HG03196 (cell line): Measurements from ENCODE around the gene DPYSL5.
"Not testable (repeated sequence)": the region's sequence is repeated elsewhere in the genome, so short reads cannot be mapped to it uniquely, and the experiment has no call there.

ENCODE experiments used
- ATAC-seq: cut with Tn5 transposase; IDR thresholded peaks from one replicate; pipeline ENCODE4 v1.9.1; 2021; ENCODE audit not compliant: unreplicated experiment

DPYSL5 gene, protein sequence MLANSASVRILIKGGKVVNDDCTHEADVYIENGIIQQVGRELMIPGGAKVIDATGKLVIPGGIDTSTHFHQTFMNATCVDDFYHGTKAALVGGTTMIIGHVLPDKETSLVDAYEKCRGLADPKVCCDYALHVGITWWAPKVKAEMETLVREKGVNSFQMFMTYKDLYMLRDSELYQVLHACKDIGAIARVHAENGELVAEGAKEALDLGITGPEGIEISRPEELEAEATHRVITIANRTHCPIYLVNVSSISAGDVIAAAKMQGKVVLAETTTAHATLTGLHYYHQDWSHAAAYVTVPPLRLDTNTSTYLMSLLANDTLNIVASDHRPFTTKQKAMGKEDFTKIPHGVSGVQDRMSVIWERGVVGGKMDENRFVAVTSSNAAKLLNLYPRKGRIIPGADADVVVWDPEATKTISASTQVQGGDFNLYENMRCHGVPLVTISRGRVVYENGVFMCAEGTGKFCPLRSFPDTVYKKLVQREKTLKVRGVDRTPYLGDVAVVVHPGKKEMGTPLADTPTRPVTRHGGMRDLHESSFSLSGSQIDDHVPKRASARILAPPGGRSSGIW

DNA sequence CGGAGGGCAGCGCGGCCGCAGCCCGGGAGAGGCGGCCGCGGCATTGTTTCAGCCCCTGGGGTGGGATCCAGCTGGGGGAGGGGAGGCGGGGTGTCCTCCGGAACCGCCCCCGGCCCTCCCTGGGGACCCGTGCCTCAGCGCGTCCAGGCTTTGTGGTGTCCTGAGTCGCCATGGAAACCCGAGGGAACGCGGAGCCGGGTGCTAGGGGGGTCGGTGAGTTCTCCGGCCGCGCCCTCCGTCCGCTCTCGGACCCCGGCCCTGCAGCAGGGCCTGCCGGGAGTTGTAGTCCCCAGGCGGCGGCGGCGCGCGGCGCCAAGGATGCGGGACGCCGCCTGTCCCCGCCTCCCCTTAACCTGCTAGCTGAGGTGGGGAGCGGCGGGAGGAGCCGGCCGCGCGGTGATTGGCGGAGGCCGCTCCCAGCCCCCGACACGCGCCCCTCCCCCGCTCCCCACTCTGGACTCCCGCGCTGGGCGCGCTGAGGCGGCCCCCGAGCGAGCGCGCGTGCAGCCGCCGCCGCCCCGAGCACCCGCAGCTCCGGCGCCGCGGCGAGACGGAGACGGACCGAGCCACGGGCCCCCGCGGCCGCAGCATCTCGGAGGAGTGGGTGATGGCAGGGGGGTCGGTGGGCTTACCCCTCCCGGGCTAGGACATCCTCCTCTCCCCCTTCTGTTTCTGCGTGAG lies at the start of gene DPYSL5:
TSS of gene DPYSL5 (plus strand) at position 478 of the 681 bp plus-strand sequence. CDS start 50,368 bp downstream, outside the sequence.
- ATAC-seq = no peak

DNA sequence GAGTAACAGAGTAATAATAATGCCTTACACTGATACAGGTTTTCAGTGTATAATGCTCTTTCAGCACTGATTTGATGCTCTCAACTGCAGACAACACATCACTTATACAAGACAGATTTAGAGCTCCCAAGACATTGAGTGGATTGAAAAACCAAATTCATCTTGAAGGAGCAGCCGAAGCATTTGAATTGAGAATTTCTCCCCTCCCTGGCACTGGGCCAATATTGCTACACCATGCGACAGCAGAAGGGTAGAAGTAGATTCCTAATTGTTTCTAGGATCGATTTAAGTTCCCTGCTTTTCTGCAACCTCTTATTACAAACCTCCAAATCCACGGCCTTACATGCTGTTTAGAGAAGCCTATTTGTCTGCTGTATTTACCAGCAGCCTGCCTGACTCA lies 46.6 kb upstream of the DPYSL5 start:
- ATAC-seq = no peak

- ATAC-seq = no peak
These were observed 46.1 kb upstream of the DPYSL5 start for GRCh38 chr2:26801796-26802195.

DNA sequence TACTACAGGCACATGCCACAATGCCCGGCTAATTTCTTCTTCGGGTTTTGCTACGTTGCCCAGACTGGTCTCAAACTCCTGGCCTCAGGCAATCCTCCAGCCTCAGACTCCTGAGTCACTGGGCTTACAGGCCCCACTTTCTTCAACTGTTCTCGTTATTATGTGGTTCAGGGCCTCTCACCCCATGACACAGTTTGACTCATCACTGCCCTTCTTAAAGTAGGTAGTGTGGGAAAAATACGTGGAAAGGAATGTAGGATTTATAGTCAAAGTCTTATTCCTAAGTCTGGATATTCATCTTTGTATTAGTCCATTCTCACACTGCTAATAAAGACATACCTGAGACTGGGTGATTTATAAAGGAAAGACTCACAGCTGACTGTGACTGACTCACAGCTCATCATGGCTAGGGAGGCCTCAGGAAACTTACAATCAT lies 42.7 kb upstream of the DPYSL5 start:
- no peak for ATAC-seq

DNA sequence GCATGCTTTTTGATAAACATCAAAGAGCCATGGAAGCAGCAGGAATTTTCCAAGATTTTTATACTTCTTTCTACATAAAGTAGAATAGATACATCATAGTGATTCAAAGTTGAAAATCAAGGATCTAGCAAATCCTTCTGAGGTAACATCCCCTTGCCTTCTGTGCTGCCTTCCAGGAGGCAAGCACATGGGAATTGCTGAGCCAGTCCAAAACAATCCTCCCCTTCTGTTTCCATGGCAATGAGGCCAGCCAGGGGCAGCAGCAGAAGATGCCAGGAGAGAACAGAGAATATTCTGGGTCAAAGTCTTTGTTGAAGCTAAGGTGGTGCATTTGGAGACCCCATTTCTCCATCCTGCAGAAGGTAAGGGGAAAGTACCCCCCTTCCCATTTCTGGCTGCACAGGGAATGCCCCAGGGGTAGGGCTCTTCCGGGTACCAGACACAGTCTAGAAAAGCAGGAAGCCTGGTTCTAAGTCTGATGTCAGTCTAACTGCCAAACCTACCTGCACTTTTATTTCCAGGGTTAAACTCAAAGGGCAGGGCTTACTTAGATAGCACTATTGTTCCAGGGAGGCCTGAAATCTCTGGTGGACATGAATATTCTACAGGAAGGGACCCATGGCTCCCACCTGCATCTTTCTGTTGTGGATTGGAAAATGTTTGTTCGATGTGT lies 40.0 kb upstream of the DPYSL5 start:
- ATAC-seq = no peak

- no peak for ATAC-seq
These were observed 38.7 kb upstream of the DPYSL5 start for GRCh38 chr2:26809211-26809610.

DNA sequence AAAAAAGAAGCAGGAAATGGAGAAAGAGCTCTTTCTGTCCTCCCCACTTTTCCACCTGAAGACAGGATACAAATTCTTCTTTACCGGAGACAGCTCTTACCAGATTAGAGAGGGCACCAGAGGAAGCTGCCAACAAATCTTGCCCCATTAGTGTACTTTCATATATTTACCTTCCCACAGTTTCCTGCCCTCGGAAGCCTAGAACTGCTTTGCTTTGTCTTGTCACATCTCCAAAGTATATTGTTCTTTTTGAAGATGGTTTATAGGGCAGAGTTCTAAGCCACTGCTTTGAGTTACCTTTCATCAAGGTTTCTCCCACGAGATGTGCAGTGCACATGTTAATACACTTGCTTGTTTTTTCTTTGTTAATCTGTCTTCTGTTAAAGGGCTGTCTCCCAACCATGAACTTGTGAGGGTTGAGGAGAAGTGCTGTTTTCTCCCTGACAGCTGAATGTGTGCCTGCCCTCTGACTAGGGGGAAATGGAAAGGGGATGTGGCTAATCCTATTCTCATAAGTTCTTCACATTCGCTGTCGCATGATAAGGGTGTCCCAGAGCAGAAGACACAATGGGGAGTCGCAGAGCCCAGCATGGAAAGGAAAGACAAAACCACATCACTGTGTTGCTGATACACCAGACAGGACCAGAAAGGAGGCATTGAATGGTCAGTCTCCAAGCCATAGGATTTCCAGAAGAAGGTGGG lies 37.9 kb upstream of the DPYSL5 start:
- no peak for ATAC-seq

GRCh38 chr2:26811261-26811660 lies 36.7 kb upstream of the DPYSL5 start:
- no peak for ATAC-seq

DNA sequence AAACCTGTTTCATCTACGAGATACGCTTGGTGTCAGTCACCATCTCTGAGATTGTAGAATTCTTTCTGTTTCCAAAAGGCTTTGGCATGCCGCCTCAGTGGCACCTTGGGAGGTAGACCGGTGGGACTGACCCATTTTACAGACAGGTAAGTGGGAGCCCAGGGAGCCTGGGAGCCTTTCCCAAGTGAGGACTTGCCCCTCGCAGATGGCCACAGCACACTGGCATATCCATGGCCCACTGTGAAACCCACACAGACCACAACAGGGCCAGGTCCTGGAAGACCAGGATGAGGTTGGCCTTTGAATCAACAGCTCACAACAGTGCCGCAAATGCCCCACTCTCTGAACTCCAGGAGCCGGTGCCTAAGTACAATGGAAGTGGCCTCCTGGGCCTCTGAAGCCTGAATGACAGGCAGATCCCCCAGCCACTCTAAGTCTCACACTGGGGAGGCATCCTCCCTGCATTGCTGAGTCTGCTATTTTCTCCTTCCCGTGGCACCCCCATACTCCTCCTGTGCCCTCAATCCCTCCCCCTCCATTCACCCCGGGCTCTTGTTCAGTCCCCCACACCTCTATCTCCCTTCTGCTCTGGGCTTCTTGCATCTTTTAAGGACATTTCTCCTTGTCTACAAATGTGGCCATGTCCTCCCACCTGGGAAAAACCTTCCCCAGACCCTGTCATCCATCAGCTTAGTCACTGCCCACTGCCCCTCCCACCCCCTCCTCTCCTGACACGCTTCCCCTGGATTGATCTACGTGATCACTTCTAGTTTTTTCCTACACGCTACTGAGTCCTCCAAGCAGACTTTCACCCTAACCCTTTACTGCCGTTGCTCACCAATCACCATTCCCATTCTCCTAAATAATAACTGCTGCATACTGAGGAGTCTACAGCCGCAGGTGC lies 35.9 kb upstream of the DPYSL5 start:
- no peak for ATAC-seq

DNA sequence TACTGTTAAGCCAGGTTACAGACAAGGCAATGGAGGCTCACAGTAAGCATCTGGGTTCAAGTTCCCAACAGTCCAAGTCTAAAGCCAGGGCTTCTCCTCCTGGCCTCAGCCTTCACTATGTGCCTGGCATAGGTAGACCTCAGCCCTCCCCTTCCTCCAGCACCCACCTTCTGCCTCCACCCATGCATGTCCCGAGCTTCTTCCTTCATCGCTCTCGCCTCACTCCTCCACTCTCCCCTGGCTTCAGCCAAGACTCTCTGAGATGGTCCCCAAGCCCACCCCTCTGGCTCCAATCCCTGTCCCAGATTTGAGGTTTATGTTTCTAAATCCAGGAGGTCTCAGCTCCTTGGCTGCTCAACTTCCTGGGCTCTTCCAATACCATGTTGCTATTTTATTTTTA lies 35.2 kb upstream of the DPYSL5 start:
- no peak for ATAC-seq

- ATAC-seq = not testable (repeated sequence)
These were observed 33.7 kb upstream of the DPYSL5 start for GRCh38 chr2:26814072-26814765.

DNA sequence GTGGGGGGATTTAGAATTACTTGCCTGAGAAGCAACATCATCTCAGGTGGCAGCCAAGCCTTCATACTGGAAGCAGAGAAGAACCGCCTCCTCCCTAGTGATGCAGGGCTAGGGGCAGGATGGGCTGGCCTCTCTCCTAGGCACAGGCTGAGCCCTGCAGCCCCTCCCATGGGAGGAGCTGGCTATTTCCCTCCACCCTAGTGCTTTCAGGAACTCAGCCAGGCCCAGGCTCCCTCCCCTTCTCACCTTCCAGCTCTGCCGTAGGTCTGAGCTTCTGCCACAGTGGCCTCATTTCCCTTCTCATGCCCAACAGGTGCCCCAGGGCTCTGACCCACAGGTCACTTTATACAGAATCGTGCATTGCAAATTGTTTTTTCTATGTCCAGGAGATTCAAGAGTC lies 31.0 kb upstream of the DPYSL5 start:
- no peak for ATAC-seq

- ATAC-seq = no peak
These were observed 29.7 kb upstream of the DPYSL5 start for GRCh38 chr2:26818255-26818654.

DNA sequence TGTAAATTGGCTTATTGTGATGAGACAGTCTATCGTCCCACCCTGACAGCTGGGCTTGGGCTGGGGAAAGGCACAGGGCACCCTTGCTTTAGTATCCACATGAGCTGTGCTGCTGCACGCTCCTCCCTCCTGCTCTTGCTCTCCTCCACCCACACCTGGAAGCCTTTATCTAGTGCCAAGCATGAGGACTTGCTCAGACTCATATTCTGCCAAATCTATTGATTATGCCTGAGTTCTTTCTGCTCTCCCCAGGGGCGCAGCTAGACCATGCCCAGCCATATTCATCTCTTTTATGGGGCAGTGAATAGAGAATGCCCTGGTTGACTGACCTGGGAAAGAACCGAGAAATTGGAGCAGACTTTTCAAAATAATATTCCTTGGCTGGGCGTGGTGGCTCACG lies 29.0 kb upstream of the DPYSL5 start:
- ATAC-seq = no peak

DNA sequence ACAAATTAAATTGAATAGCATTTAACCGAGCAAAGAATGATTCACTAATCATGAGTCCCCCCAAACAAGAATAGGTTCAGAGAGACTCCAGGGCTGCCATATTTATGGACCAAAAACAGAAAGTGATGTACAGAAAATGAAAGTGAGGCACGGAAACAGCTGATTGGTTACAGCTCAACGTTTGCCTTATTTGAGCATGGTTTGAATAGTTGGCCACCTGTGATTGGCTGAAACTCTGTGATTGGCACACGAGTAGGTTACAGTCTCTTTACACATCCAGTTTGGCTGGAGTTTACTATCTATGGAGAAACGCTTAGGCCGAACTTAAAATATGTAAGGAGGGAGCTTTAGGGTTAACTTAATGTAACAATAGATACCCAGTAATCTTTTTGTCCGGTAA lies 27.0 kb upstream of the DPYSL5 start:
- ATAC-seq = no peak

DNA sequence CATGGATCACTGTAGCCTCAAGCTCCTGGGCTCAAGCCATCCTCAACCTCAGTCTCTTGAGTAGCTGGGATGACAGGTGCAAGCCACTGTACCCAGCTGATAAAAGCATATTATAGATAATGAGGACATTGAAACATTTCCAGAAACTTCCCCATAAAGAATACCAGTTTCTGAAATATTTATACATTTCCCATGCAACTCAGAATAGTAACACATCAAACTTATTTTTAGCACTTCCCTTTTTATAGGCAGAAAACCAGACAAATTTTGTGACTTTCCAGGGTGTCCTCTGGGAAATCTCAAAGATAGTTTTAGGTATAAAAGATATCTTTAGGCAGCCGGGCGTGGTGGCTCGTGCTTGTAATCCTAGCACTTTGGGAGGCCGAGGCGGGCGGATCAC lies 25.1 kb upstream of the DPYSL5 start:
- ATAC-seq = no peak

DNA sequence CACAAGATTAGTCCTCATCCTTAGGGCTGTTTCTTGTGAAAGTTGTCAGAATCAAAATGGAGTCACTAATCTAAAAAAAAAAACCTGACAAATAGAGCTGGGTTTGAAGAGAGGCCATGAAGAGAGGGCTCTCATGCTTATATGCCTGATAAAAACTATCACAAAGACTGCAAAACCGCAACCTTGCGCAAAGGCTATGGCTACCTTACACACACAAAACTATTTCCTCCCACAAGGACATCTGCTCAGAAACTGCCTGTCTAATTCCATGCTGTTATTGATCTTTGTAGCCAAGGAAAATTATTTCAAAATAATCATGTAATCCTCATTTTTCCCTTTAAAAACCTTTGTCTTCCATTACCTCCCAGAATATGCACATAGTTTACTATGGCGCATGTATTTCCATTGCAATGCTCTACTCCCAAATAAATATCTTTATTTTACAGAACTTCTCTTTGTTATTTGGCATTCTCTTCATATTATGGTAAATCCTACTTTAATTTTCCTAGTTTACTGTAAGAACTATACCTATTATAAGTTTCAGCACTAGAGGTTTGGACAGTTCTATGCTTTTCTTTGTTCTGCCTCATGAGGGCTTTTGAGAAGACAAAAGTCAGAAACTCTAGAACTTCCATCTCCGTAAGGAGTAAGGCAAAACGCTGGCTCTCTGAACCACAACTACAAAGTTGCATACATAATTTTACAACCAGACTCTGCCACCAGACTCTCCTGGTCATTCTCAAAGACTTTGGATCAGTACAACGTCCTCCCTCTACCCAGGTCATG lies 9.6 kb upstream of the DPYSL5 start:
- ATAC-seq = no peak

GRCh38 chr2:26840937-26841610 lies 6.9 kb upstream of the DPYSL5 start:
- no peak for ATAC-seq
